Trophoblast cell (in vitro differentiated cells and primary cell): Measurements from ENCODE around the gene ZNF462.

Source experiments
- DNase-seq, 2 donors: peaks; one replicate each; pipeline ENCODE4 v3.0.0-alpha.2; 2016
- H2AFZ ChIP-seq: 2 replicates; pipeline ENCODE4 v1.6.1; 2013; ENCODE audit warnings: low read length, moderate library complexity, mild to moderate bottlenecking; ENCODE audit not compliant: insufficient read depth, poor library complexity
- H2AK5ac ChIP-seq: 2 replicates; pipeline ENCODE4 v1.6.1; 2013; ENCODE audit warnings: mild to moderate bottlenecking, low read length
- H2BK120ac ChIP-seq: 2 replicates; pipeline ENCODE4 v1.6.1; 2013; ENCODE audit warnings: low read length, mild to moderate bottlenecking, moderate library complexity; ENCODE audit not compliant: insufficient read depth, poor library complexity
- H2BK12ac ChIP-seq: 2 replicates; pipeline ENCODE4 v1.6.1; 2013; ENCODE audit warnings: mild to moderate bottlenecking, low read length, moderate library complexity
- H2BK5ac ChIP-seq: 2 replicates; pipeline ENCODE4 v1.6.1; 2013; ENCODE audit warnings: low read length, low read depth, moderate library complexity, mild to moderate bottlenecking; ENCODE audit not compliant: poor library complexity
- H3K14ac ChIP-seq: 2 replicates; pipeline ENCODE4 v1.6.1; 2013; ENCODE audit warnings: mild to moderate bottlenecking, low read length
- H3K18ac ChIP-seq: 2 replicates; pipeline ENCODE4 v1.6.1; 2013; ENCODE audit warnings: mild to moderate bottlenecking, low read length
- H3K23ac ChIP-seq: 2 replicates; pipeline ENCODE4 v1.6.1; 2013; ENCODE audit warnings: low read length
- H3K27ac ChIP-seq: 2 replicates; pipeline ENCODE4 v1.5.1; 2013; ENCODE audit warnings: low read depth, mild to moderate bottlenecking, inconsistent platforms, low read length, moderate library complexity
- H3K27me3 ChIP-seq: 2 replicates; pipeline ENCODE4 v1.6.1; 2013; ENCODE audit warnings: inconsistent platforms, mild to moderate bottlenecking, low read length, moderate library complexity; ENCODE audit not compliant: insufficient read depth
- H3K36me3 ChIP-seq, 2 experiments: 1 replicate in 1 of 2; 2 replicates in 1 of 2; pipeline ENCODE4 v1.6.1; 2013; ENCODE audit warnings: low read length in 2 of 2, mild to moderate bottlenecking in 2 of 2, moderate library complexity in 1 of 2; ENCODE audit not compliant: insufficient read depth in 2 of 2, control insufficient read depth in 1 of 2
- H3K4ac ChIP-seq: 2 replicates; pipeline ENCODE4 v1.6.1; 2013; ENCODE audit warnings: low read depth, mild to moderate bottlenecking, low read length, moderate library complexity
- H3K4me1 ChIP-seq, 2 experiments: 1 replicate in 1 of 2; 2 replicates in 1 of 2; pipeline ENCODE4 v1.6.1; 2013; ENCODE audit warnings: low read length in 2 of 2, mild to moderate bottlenecking in 2 of 2, moderate library complexity in 1 of 2; ENCODE audit not compliant: insufficient read depth in 2 of 2, control insufficient read depth in 1 of 2
- H3K4me2 ChIP-seq: 2 replicates; pipeline ENCODE4 v1.6.1; 2013; ENCODE audit warnings: inconsistent platforms, mild to moderate bottlenecking, low read length, moderate library complexity
- H3K4me3 ChIP-seq: 2 replicates; pipeline ENCODE4 v1.5.1; 2013; ENCODE audit warnings: mild to moderate bottlenecking, low read depth, low read length, inconsistent platforms
- H3K79me1 ChIP-seq: one replicate; pipeline ENCODE4 v1.6.1; 2013; ENCODE audit warnings: low read length
- H3K79me2 ChIP-seq: 2 replicates; pipeline ENCODE4 v1.6.1; 2013; ENCODE audit warnings: low read length, mild to moderate bottlenecking; ENCODE audit not compliant: control insufficient read depth, insufficient read depth, poor library complexity
- H3K9ac ChIP-seq: 2 replicates; pipeline ENCODE4 v1.6.1; 2013; ENCODE audit warnings: mild to moderate bottlenecking, low read length
- H3K9me3 ChIP-seq: 2 replicates; pipeline ENCODE4 v1.6.1; 2013; ENCODE audit warnings: low read depth, mild to moderate bottlenecking, control low read depth, inconsistent platforms, low read length; ENCODE audit not compliant: insufficient read depth
- H4K12ac ChIP-seq: 2 replicates; pipeline ENCODE4 v1.6.1; 2013; ENCODE audit warnings: low read depth, mild to moderate bottlenecking, low read length, moderate library complexity
- H4K8ac ChIP-seq: 2 replicates; pipeline ENCODE4 v1.6.1; 2013; ENCODE audit warnings: low read depth, mild to moderate bottlenecking, low read length, moderate library complexity
- H4K91ac ChIP-seq: one replicate; pipeline ENCODE4 v1.6.1; 2013; ENCODE audit warnings: low read depth, mild to moderate bottlenecking, low read length, moderate library complexity
- WGBS: extraction: QIAGEN DNeasy Blood & Tissue Kit; methylation state at CpG from one replicate; pipeline ENCODE4 v1.1.7; 2013; ENCODE audit warnings: missing lambda C conversion rate; ENCODE audit not compliant: insufficient read length, insufficient coverage; ENCODE audit errors: extremely low coverage; 5-methylcytosine and 5-hydroxymethylcytosine counted together

The ZNF462 gene

DNA sequence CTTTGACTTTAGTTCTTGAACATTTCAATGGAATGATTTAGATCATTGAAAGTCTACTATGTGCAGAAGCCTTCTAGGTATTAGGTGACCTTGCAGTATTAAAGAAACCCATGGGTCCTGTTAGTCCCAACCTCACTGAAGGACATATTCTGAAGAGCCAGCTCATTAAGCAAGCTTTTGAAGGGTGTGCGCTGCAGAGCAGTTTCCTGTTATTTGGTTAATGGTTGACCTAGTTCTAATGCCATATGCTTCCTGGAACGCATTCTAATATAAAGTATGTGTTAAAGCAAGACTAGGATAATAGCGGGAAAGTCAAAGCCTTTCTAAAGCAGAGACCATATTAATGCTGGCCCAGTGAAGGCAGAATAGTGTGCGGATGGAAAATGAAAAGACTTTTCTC, 20.1 kb downstream of the ZNF462 start:
- DNase-seq, result no peak
- Histone ChIP-seq H3K9me3 (no peaks in the 10 kb centered on the region), H3K14ac (no peak overlapping the region), H3K36me3 (peaks cover 2 to 7% of the 10 kb centered on the region in 2 experiments), H3K79me2 (peaks cover 6% of the 10 kb centered on the region), H4K91ac (no peak overlapping the region), H4K8ac (no peak overlapping the region), H2BK5ac (no peak overlapping the region), H4K12ac (no peak overlapping the region), H3K23ac (no peak overlapping the region), H3K79me1 (peaks cover 4% of the 10 kb centered on the region), H3K27ac (no peak overlapping the region), H2AK5ac (no peak overlapping the region), H2BK12ac (no peak overlapping the region), H3K4me1 (peaks cover 10 to 35% of the 10 kb centered on the region in 2 experiments), H3K4me2 (no peak overlapping the region), H3K27me3 (no peaks in the 10 kb centered on the region), H3K4ac (peak overlapping the region; percentile 76), H2BK120ac (no peak overlapping the region), H3K9ac (no peak overlapping the region), H3K18ac (no peak overlapping the region), H2AFZ (no peak overlapping the region), H3K4me3 (no peak overlapping the region)
- WGBS, result no CpG with 5 or more reads among the region's 4 CpGs

- no peak overlapping the region for H3K9ac ChIP-seq
- no peak overlapping the region for H4K8ac ChIP-seq
Observed at GRCh38 chr9:106883626-106884190, 20.7 kb downstream of the ZNF462 start.

DNA sequence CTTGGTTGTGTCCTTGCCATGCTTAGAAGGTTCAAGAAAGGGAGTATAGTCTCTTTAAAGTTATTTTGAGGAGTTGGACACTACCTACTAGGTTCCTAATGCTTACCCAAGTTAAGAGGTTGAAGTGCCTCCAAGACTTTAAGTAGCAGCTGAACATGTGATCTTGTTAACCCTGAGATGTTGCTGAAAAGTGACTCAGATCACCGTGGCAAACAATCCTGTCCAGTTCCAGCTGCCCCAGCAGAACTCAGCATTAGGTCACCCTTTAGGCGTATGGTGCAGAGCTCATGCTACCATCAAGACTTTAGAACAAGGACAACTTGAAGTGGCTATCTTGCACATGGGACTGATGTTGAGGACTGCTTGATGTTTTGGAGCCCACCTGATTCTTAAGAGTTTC, 22.5 kb downstream of the ZNF462 start:
- H3K23ac ChIP-seq, result no peak overlapping the region
- peaks cover 15 to 28% of the 10 kb centered on the region in 2 experiments for H3K4me1 ChIP-seq
- peaks cover 11% of the 10 kb centered on the region for H3K79me1 ChIP-seq
- H3K79me2 ChIP-seq, result peaks cover 15% of the 10 kb centered on the region
- H3K9ac ChIP-seq, result no peak overlapping the region
- no peak overlapping the region for H2BK5ac ChIP-seq
- H4K91ac ChIP-seq, result no peak overlapping the region
- peak overlapping the region; percentile 35 for H3K4ac ChIP-seq
- no peak overlapping the region for H3K27ac ChIP-seq
- peaks cover 2 to 4% of the 10 kb centered on the region in 2 experiments for H3K36me3 ChIP-seq
- H2BK12ac ChIP-seq, result no peak overlapping the region
- no peak overlapping the region for H2BK120ac ChIP-seq
- H3K14ac ChIP-seq, result no peak overlapping the region
- no peak overlapping the region for H2AFZ ChIP-seq
- no peak overlapping the region for H3K18ac ChIP-seq
- no CpG with 5 or more reads among the region's 2 CpGs for WGBS
- no peak overlapping the region for H3K4me3 ChIP-seq
- H3K27me3 ChIP-seq, result no peaks in the 10 kb centered on the region
- H3K4me2 ChIP-seq, result no peak overlapping the region
- peak overlapping the region; percentile 22 for H4K8ac ChIP-seq
- no peak overlapping the region for H4K12ac ChIP-seq
- DNase-seq, result peak in 1 of 2 donors; percentile 47
- no peaks in the 10 kb centered on the region for H3K9me3 ChIP-seq
- H2AK5ac ChIP-seq, result no peak overlapping the region

More at GRCh38 chr9:106883626-106884190, 20.7 kb downstream of the ZNF462 start:
- H3K4me3 ChIP-seq, result no peak overlapping the region
- H2BK120ac ChIP-seq, result no peak overlapping the region
- H2BK12ac ChIP-seq, result no peak overlapping the region
- peaks cover 11 to 33% of the 10 kb centered on the region in 2 experiments for H3K4me1 ChIP-seq
- no peak overlapping the region for H4K91ac ChIP-seq
- no peak overlapping the region for H3K23ac ChIP-seq
- H3K4me2 ChIP-seq, result no peak overlapping the region
- no peak overlapping the region for H4K12ac ChIP-seq
- no peak overlapping the region for H2AFZ ChIP-seq
- peaks cover 9% of the 10 kb centered on the region for H3K79me2 ChIP-seq
- H3K27me3 ChIP-seq, result no peaks in the 10 kb centered on the region
- H3K36me3 ChIP-seq, result peaks cover 2 to 7% of the 10 kb centered on the region in 2 experiments
- DNase-seq, result peak in 1 of 2 donors; percentile 49
- no peak overlapping the region for H3K14ac ChIP-seq
- H3K4ac ChIP-seq, result no peak overlapping the region
- no peaks in the 10 kb centered on the region for H3K9me3 ChIP-seq
- no peak overlapping the region for H3K27ac ChIP-seq
- no peak overlapping the region for H2AK5ac ChIP-seq
- H2BK5ac ChIP-seq, result no peak overlapping the region
- WGBS, result no CpG with 5 or more reads among the region's 2 CpGs
- H3K18ac ChIP-seq, result no peak overlapping the region
- H3K79me1 ChIP-seq, result peaks cover 8% of the 10 kb centered on the region

DNA sequence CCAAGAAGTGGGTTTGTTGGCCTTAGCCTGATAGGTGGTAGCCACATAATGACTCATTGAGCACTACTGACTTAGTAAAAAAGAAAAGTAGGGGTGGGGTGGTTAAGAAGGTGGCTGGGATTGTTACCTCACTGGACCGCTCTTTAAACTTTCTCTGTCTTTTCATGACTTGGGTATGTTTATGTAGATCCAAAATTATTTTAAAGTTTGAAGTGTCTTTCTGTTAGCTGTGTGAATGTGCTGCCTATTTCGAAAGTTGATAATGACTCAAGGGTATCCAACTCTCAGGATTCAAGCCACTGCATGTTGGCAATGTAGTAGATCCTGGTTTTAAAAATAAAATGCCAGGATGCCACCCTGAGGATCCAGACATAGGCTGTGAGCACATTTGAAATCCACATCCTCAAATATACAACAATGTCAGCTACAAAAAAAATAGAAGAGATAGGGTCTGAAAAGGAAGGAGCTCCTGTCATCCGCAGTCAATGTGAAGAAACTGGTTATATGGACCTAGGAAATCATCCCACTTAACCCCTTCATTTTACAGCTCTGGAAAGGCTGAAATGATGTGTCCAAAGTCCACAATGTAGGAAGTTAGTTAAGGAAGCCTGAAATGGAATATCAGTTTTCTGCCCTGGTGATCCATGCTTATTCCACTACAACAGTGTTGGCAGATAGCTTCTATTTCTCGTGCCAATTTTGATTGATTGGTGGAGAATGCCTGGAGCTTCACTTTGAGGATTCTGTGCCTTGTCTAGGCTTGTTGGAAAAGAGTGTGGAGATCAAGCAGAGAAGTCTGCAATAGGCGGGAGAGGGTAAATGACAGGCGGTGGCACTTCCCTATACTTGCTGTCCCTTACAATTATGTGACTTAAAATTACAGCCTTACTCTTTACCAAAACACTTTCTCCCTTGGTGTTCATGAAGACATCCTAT, 23.4 kb downstream of the ZNF462 start:
- peak overlapping the region; percentile 52 for H3K4ac ChIP-seq
- no peaks in the 10 kb centered on the region for H3K9me3 ChIP-seq
- H3K23ac ChIP-seq, result no peak overlapping the region
- no peak overlapping the region for H3K14ac ChIP-seq
- no peak overlapping the region for H2BK12ac ChIP-seq
- peaks cover 13% of the 10 kb centered on the region for H3K79me2 ChIP-seq
- no peak overlapping the region for H3K27ac ChIP-seq
- no CpG with 5 or more reads among the region's 6 CpGs for WGBS
- H2BK120ac ChIP-seq, result no peak overlapping the region
- no peaks in the 10 kb centered on the region for H3K36me3 ChIP-seq
- no peak overlapping the region for H2BK5ac ChIP-seq
- H3K4me1 ChIP-seq, result peaks cover 17 to 26% of the 10 kb centered on the region in 2 experiments
- DNase-seq, result no peak
- H3K9ac ChIP-seq, result no peak overlapping the region
- no peak overlapping the region for H3K4me3 ChIP-seq
- H4K8ac ChIP-seq, result no peak overlapping the region
- H3K18ac ChIP-seq, result no peak overlapping the region
- H2AFZ ChIP-seq, result no peak overlapping the region
- H2AK5ac ChIP-seq, result no peak overlapping the region
- H3K27me3 ChIP-seq, result no peaks in the 10 kb centered on the region
- no peak overlapping the region for H3K4me2 ChIP-seq
- H4K12ac ChIP-seq, result no peak overlapping the region
- H4K91ac ChIP-seq, result no peak overlapping the region
- peaks cover 13% of the 10 kb centered on the region for H3K79me1 ChIP-seq
